GM21529 (cell line): Measurements from ENCODE around the gene FAM53C.

Experiments used
- ATAC-seq: cut with Tn5 transposase; IDR thresholded peaks from one replicate; pipeline ENCODE4 v1.9.1; 2021; ENCODE audit not compliant: unreplicated experiment

Gene FAM53C

DNA sequence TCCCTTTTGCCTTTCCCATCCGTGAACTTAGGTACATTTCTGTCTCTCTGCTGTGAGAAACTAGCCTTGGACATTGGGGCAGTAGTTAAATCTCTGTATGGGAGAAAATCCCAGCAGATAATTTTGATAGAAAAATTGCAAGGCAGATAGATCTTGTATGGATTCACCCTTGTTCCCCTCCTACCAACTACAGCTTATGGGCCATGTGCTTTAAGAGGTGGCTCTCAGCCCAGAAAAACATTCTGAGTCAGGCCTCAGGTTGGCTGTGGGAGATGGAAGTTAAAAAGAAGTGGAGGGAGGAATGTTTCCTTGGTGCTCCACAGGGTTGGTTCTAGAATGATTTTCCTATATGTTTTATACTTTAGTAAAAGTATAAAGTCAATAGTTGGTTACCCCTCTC, 13.0 kb downstream of the FAM53C start:
- no peak for ATAC-seq

DNA sequence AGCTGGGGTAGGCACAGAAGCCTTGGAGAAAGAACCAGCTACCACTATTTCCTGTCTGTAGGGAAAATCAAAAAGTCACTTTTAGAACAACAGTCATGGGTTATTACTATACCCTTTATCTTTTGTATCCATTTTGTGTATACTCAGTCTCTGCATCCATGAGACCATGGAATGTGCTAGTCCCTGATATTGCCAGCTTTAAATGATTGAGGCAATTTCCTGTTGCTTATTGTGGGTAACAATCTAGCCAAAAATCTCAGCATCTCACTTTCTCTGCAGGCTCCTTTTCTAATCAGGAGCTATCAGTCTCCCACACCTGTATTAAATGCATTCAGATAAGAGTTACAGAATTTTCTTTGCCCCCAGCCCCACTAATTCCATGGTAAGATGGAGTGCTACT, 13.5 kb downstream of the FAM53C start:
- ATAC-seq = no peak

DNA sequence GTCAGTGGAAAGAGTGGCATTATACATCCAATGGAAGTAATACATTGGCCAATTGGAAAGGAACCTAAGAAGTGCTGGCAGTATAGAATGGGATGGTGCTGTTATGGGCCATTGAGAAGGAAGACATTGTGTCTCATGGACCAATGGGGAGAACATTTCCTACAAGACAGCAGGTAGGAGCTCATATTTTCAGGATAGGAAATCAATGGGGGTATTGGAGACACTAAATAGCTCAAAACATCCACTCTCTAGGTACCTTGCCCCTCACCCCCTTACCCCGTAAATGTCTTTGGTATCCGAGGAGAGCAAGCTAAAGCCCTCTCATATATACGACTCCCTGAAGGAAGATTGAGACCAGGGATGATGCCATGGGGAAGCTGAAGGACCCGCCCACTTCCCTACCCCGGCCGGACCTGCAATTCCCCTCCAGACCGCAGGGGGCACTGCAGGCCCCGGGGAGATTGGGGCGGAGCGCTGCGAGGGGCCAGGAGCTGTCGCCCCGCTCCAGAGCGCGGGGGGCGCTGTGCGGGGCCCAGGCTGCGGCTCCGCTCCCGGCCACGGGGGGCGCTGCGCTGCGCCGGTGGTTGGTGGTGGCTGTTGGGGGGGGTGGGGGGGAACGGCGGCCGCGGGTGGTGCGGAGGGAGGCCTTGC, 14.1 kb downstream of the FAM53C start, which contains the start of gene KDM3B:
Gene KDM3B, plus strand, starts transcription at position 615 of the 651 bp plus-strand sequence. CDS start 111 bp downstream, outside the sequence.
- ATAC-seq = peak; percentile 69

DNA sequence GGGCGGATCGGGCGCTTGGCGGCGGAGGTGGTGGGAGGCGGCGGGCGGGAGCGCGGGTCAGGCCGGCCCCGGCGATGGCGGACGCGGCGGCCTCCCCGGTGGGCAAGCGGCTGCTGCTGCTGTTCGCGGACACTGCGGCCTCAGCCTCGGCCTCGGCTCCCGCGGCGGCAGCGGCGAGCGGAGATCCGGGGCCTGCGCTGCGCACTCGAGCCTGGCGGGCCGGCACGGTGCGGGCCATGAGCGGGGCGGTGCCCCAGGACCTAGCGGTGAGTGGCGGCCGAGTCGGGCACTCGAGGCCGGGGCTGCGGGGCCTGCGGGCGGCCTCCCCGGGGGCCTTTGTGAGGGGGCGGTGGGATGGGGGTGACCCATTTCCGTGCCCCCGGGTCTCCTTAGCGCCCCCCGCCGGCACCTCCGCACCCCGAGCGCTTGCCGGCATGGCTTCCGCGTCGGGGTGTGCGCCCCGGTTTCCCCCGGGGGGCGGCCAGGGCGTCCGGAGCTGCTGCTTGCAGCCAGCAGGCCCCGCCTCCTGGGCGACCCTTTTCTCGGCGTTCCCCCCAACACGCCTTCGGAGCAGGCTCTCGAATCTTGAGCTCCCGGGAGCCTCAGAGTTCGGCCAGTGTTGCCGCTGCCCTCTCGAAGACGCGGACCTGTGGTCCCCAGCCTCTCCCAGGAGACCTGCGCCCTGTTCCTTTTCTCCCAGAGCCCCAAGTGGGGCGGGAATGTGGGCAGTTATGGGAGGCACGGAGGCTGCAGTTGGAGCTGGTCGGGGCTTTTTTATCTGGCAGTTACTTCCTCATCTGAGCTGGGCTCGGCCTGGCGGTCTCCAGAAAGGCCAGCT, 14.9 kb downstream of the FAM53C start:
- ATAC-seq = peak; percentile 40

DNA sequence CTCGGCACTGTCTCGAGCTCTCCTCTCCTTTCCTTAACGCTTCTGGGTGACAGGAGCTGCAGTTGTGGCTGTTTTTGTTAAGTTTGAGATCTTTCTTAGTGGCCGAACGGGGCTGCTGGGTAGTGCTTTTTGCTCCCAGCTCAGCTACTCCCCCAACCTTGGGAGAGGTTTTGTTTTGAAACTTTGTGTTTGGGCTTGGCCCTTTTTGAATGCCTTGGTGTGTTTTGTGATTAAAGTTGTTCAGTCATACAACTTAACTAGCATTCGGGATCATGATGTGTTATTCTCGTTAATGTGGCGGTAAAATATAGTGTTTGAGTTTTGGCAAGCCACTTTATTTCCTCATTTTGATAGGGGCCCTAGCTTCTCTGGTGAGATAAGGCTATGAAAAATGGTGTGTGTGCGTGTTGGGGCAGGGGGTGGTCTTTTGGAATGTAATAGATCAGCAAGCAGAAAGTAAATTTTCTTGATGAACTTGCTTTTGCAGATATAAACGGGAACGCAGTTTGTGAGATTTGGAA, 15.6 kb downstream of the FAM53C start:
- ATAC-seq = no peak

DNA sequence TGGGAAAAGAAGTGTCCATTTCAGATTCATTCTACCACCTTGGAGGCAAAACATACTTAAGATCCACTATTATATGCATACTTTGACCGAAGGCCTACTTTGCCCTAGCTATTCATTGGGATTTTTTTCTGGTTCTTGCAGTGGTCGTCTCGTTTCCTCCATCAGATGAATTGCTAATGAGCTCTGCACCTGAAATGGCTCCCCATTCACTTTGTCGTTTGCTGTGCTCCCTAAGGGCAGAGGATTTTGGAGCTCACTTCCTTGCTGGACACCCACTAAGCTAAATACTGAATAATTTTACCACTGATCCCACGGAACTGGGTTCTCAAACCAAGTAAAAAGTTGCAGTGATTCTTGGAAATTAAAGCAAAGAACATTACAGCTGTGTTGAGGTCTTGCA, 16.3 kb downstream of the FAM53C start:
- ATAC-seq = no peak

DNA sequence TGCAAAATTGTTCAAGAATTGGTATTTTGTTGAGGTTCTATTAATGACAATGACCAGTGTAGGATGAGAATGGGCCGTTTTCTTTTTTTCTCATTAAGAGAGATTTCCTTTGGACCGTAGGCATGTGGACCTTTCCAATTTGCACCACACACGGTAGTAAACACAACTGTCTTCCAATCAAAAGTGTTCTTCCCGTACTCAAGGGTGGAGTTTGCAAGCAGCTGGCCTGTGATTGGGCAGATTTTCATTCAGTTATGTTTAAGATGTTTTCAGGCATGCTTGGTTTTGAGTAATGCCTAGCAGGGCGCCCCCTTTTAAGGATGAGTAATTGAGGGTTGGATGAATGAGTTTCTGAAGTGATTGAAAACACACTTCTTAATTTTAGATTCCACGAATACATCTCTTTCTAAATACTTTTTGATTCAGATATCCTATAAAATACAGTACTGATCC, 16.9 kb downstream of the FAM53C start:
- peak; percentile 46 for ATAC-seq

DNA sequence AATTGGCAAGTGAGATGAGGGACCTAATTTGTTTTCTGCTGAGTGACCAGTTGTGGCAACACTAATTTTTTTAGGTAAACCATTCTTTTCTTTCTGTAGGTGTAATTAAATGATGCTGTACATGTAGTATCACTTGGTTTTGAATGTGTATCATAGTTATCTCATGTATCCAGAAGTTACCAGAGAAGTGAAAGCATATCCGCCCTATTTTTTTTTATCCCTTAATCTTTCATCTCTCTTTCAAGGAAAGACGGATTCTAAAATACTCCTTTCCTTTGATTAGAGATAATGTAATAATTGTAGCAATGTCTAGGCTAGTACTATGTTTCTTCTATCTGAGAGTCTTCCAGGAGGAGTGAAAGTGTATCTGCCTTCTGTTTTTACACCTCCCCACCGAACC, 21.6 kb downstream of the FAM53C start:
- ATAC-seq = no peak

DNA sequence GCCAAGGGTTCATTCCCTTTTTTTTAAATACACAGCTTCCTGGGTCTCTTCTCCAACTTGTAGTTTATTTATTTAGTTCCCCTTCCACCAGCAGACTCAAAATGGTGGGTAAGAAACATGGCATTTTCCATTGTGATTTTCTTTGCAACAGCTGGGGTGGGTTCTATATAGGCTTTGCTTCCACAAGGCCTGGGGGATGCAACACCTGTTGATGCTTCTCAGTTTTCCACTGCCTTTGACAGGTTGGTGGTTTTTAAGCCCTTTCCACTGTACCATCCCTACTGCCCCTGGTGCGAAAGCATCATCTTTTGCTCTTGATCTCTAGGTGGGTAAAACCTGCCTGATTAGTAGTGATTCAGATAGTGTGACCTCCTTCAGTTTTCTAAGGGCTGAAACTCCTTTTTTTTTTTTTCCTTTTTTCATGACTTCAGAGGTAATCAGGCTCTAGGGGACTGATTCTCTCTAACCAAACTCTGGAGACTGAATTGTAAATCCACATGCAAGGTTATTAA, 22.9 kb downstream of the FAM53C start:
- ATAC-seq = no peak

DNA sequence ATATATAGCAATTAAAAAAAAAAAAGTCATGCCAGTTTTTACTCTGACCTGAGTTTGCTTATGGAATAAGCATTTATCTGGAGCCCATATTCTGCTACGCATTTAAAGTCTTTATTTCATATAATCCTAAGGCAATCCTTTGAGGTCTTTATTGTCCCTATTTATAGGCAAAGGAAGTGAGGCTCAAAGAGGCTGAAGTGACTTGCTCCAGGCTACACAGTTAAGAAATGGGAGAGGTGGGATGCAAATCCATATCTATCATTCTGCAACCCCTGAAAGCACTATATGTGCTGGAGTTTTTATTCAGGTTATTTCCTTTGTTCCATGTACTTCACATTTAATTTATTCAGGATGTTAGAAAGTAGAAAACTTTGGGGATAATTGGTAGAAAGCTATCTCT, 26.5 kb downstream of the FAM53C start:
- ATAC-seq = no peak

DNA sequence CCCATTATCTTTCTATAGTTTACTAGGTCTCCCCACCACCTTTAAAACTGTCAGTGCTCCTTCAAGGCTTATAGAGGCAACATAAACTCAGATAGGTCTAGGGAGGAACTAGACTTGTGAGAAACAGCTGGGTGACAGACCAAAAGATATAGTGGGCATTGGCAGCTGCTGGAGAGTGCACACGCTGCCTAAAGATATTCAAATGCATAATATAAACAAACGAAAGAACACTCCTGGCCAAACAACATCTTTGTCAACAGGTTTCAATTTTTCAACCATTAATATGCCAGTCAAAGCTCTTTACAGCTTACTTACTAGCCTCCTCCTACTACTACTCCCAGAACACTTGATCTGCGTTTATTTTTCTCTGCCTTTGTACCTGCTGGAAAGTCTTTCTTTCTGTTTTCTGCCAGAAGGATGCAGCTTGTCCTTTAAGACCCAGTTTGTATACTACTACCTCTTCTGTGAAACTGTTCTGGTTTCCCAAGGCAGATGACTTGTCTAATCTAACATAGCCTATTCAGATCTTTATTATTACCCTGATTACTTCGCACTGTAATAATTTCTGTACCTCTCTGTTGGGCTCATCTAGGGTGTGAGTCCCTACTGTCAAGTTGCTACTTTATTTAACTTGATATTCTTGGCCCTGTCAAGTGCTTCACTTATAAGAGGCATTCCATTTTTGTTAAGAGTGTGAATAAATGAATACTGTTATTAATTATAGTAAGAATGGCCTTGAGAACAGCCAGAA, 28.7 kb downstream of the FAM53C start:
- no peak for ATAC-seq

DNA sequence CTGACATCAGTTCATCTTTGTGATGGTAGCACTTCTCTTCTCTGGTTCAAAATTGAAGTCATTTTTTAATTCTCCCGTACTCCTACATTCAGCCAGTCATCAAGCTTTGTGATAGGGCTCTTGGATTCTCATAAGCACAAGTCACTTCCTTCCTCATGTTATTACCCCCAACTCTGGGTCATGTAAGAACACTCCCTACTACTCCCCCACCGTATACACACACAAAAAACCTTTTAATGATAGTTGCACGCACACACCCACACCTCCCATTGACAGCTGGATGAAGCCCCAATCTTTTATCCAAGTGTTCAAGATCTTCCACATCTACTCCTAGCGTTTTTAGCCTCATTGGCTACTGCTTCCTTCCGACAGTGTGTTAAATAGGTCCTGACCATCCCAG, 31.2 kb downstream of the FAM53C start:
- ATAC-seq = no peak

DNA sequence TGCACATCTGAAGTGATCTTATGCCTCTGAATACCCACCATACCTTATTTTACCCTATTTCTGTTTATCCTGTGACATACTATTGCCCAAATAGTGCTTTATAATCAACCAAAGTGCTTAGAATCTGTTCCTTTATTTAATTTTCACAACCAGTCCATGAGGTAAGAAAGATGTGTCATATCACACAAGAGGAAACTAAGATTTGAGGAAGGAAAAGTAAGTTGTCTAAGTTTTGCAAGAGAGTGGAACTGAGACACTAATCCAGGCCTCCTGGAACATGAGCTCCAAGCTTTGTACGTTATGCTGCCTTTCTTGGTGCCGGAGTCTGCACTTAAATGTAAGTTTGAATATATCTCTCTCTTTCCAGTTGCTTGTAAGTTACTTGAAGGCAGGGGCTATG, 31.6 kb downstream of the FAM53C start:
- ATAC-seq = no peak

DNA sequence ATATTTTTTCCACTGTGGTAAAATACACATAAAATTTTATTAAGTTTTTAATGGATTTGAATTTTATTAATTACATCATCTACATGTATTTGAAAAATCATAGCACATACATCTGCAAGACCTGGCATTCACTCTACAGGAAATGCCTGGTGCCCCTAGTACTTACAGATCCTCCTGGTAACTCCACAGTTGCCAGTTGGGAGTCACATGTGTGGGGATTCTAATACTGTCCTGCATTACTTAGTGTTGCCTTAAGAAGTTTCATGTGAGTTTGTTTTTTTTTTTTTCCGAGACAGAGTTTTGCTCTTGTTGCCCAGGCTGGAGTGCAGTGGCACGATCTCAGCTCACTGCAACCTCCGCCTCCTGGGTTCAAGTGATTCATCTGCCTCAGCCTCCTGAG, 32.5 kb downstream of the FAM53C start:
- ATAC-seq = no peak

DNA sequence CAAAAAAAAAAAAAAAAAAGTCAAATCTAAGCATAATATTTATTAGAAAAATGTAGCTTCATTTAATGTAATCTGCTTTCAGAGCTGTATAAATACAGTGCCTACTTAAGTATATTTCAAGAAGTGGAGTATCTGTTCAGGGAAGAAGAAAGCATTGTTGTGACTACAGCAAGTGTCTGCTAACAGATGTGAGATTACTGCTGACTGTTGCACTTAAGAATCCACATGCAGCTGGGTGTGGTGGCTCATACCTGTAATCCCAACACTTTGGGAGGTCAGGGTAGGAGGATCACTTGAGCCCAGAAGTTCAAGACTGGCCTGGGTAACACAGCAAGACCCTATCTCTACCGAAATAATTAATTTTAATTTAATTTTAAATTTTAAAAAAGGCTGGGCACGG, 33.4 kb downstream of the FAM53C start:
- no peak for ATAC-seq

DNA sequence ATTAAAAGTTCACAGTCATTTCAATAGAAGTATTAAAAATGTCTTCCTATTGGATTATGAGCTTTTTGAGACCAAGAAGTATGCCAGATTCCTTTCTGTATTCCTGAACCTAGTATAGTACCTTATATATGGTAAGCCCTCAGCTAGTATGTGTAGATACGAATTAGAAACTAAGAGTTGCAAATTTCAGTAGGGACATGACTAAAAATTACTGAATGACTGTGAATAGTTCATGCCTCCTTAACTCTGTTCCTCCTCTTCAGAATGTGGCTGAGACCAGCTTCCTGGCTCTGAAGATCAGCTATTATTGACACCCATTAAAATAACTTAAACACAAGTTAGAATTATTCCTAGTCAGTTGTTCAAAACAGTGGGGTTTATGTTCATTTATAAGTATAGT, 34.2 kb downstream of the FAM53C start:
- peak; percentile 76 for ATAC-seq

DNA sequence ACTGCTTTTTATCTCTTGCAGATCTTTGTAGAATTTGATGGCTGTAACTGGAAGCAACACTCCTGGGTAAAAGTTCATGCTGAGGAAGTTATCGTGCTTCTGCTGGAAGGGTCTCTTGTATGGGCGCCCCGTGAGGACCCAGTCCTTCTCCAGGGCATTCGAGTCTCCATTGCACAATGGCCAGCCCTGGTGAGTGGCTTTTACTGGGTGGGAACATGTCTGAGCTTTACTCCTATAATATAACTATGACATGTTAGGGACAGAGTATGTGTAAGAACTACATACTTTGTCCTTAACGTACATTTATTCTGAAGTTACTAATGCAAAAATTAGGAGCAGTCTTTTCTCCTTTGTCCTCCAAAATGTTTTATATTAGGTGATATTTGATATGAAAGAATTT, 34.6 kb downstream of the FAM53C start:
- ATAC-seq = no peak

DNA sequence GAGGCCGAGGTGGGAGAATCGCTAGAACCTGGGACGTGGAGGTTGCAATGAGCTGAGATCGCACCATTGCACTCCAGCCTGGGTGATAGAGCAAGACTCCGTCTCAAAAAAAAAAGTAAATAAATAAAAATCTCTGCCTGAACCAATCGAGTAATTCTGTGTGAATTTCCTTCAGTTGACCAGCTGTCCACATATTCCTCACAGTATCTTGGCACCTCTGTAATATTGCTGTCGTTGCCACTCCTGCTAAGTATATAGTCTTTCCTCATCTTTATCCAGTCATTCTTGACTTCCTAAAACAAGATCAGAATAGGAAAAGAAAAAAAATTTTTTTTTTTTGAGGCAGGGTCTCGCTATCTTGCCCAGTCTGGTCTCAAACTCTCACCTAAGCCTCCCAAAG, 44.3 kb downstream of the FAM53C start:
- ATAC-seq = no peak

DNA sequence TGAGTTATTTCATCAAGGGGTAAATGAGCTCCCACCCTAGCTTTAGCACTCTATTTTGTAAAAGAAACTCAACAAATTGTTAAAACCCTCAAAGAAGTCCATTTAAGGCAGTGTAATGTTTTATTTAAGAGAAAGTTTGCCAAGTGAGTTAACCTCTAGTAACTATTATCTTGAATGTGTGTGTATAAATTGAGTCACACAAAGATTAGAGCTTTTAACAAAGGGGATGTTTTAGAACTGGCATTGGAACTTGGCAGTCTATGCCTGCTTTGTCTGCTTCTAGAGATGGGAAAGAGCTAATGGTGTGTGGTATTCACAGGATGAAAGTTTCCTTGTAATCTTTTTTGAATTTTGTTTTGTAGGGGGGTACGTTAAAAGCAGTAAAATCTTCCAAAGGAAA, 47.6 kb downstream of the FAM53C start:
- ATAC-seq = no peak

DNA sequence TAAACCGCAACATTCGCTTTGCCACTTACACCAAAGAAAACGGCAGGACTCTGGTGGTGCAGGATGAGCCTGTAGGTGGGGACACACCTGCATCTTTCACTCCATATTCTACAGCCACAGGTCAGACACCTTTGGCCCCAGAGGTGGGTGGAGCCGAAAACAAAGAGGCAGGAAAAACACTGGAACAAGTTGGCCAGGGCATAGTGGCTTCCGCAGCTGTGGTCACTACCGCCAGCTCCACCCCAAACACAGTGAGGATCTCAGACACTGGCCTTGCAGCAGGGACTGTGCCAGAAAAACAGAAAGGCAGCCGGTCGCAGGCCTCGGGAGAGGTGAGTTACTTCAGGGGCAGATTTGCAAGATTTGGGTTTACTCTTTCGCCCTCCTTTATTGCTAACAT, 48.2 kb downstream of the FAM53C start:
- ATAC-seq = no peak

DNA sequence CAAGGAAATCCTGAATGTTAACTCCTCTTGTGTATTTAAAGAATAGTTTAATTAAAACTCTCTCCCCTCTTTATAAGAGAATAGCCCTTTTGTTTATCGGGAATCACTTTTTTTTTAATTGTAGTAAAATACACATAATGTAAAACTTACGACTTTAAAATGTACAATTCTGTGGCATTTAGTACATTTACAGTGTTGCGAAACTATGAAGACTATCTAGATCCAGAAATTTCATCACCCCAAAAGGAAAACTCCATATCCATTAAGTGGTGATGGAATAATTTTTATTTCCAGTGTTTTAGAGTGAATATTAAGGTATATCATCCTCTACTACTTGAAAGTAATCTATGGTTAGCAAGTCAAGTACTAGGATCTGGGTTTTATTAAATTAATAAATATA, 51.3 kb downstream of the FAM53C start:
- no peak for ATAC-seq
